GM12891 (cell line): Measurements from ENCODE around the gene RPA4.

Experiments
- PAX5 ChIP-seq: IDR thresholded peaks from 2 replicates; pipeline ENCODE4 v1.6.1; 2011; ENCODE audit warnings: low read length, moderate library complexity, mild to moderate bottlenecking; ENCODE audit not compliant: insufficient read depth, severe bottlenecking
- POLR2A ChIP-seq: IDR thresholded peaks from 2 replicates; pipeline ENCODE4 v1.6.1; 2011; ENCODE audit warnings: low read depth, low read length, control low read depth
- POLR2AphosphoS5 ChIP-seq: IDR thresholded peaks from 2 replicates; pipeline ENCODE4 v1.6.1; 2011; ENCODE audit warnings: low read depth, low read length, control low read depth
- SPI1 ChIP-seq: IDR thresholded peaks from 2 replicates; pipeline ENCODE4 v1.6.1; 2011; ENCODE audit warnings: low read depth, low read length, control low read depth
- TAF1 ChIP-seq: IDR thresholded peaks from 2 replicates; pipeline ENCODE4 v1.6.1; 2011; ENCODE audit warnings: low read depth, low read length, control low read depth

DNA sequence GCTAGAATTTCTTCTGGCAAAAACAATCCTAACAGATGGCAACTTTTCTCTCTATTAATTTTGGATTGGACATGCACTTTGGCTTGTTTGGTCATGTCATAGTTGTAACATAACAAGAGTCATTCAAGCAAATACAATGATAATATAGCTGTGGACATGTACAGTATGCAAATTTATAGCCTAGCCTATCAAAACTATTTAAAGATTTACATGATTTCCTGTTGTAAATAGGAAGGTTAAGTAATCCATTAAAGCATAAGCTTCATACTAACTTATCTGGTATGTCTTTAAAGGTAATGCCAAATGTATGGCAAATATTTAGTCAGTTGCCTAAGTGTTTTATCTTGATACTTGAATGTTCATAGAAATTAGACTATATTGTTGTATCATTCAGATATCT is 45.3 kb downstream of the RPA4 start:
- TF ChIP-seq POLR2A (no peak), POLR2AphosphoS5 (no peak), TAF1 (no peak), PAX5 (no peak), SPI1 (no peak)
